Mesenchymal stem cell (in vitro differentiated cells and primary cell): ENCODE data around the gene ID3.

Source experiments
- DNase-seq: peaks from one replicate; pipeline ENCODE4 v3.0.0-alpha.2; 2013
- H2AFZ ChIP-seq: one replicate; pipeline ENCODE4 v1.6.1; 2013; ENCODE audit warnings: low read depth, mild to moderate bottlenecking, control low read depth, inconsistent platforms, low read length, moderate library complexity
- H2AK5ac ChIP-seq: 2 replicates; pipeline ENCODE4 v1.6.1; 2013; ENCODE audit warnings: low read length, moderate library complexity, mild to moderate bottlenecking, inconsistent platforms; ENCODE audit not compliant: severe bottlenecking
- H2BK120ac ChIP-seq: one replicate; pipeline ENCODE4 v1.6.1; 2013; ENCODE audit warnings: low read depth, mild to moderate bottlenecking, inconsistent platforms, low read length, moderate library complexity
- H2BK12ac ChIP-seq, 2 experiments: one replicate each; pipeline ENCODE4 v1.6.1; 2013; ENCODE audit warnings: inconsistent platforms in 2 of 2, low read length in 2 of 2, mild to moderate bottlenecking in 2 of 2, moderate library complexity in 2 of 2, control low read depth in 1 of 2
- H2BK15ac ChIP-seq: one replicate; pipeline ENCODE4 v1.6.1; 2013; ENCODE audit warnings: mild to moderate bottlenecking, low read depth, inconsistent platforms; ENCODE audit not compliant: poor library complexity, severe bottlenecking
- H2BK5ac ChIP-seq: 2 replicates; pipeline ENCODE4 v1.6.1; 2013; ENCODE audit warnings: low read depth, mild to moderate bottlenecking, low read length, control low read depth, inconsistent platforms; ENCODE audit not compliant: poor library complexity, severe bottlenecking
- H3K14ac ChIP-seq, 2 experiments: one replicate each; pipeline ENCODE4 v1.6.1; 2013; ENCODE audit warnings: inconsistent platforms in 2 of 2, low read length in 2 of 2, control low read depth in 1 of 2, mild to moderate bottlenecking in 1 of 2, moderate library complexity in 1 of 2
- H3K18ac ChIP-seq, 2 experiments: one replicate each; pipeline ENCODE4 v1.6.1; 2013; ENCODE audit warnings: inconsistent platforms in 2 of 2, low read length in 2 of 2, control low read depth in 1 of 2, low read depth in 1 of 2, mild to moderate bottlenecking in 1 of 2
- H3K23ac ChIP-seq, 2 experiments: one replicate each; pipeline ENCODE4 v1.6.1; 2013; ENCODE audit warnings: inconsistent platforms in 2 of 2, low read length in 2 of 2, mild to moderate bottlenecking in 2 of 2, moderate library complexity in 2 of 2, control low read depth in 1 of 2
- H3K27ac ChIP-seq: 2 replicates; pipeline ENCODE4 v1.5.1; 2013; ENCODE audit warnings: mild to moderate bottlenecking, moderate library complexity, low read length, control low read depth, inconsistent platforms; ENCODE audit not compliant: poor library complexity, severe bottlenecking
- H3K27me3 ChIP-seq, 2 experiments: 2 replicates each; pipeline versions ENCODE4 v1.6.1 to v1.7.0; 2013; ENCODE audit warnings: low read length in 2 of 2, mild to moderate bottlenecking in 2 of 2, moderate library complexity in 2 of 2, control low read depth in 1 of 2, inconsistent platforms in 1 of 2; ENCODE audit not compliant: control insufficient read depth in 1 of 2, insufficient read depth in 1 of 2
- H3K36me3 ChIP-seq, 2 experiments: 2 replicates each; pipeline versions ENCODE4 v1.6.1 to v1.7.0; 2013; ENCODE audit warnings: low read length in 2 of 2, control low read depth in 1 of 2, inconsistent platforms in 1 of 2, low read depth in 1 of 2, mild to moderate bottlenecking in 1 of 2; ENCODE audit not compliant: insufficient read depth in 2 of 2, control insufficient read depth in 1 of 2
- H3K4ac ChIP-seq, 2 experiments: one replicate each; pipeline ENCODE4 v1.6.1; 2013; ENCODE audit warnings: inconsistent platforms in 2 of 2, low read length in 2 of 2, mild to moderate bottlenecking in 2 of 2, moderate library complexity in 2 of 2, control low read depth in 1 of 2, low read depth in 1 of 2
- H3K4me1 ChIP-seq: 2 replicates; pipeline ENCODE4 v1.6.1; 2013; ENCODE audit warnings: low read depth, low read length, control low read depth; ENCODE audit not compliant: control insufficient read depth, insufficient read depth
- H3K4me2 ChIP-seq: 2 replicates; pipeline ENCODE4 v1.6.1; 2013; ENCODE audit warnings: low read length, mild to moderate bottlenecking, inconsistent platforms; ENCODE audit not compliant: poor library complexity, severe bottlenecking
- H3K4me3 ChIP-seq, 2 experiments: 2 replicates each; pipeline versions ENCODE4 v1.5.1 to v1.7.0; 2013; ENCODE audit warnings: low read length in 2 of 2, mild to moderate bottlenecking in 2 of 2, control low read depth in 1 of 2, low read depth in 1 of 2; ENCODE audit not compliant: insufficient read depth in 1 of 2
- H3K79me1 ChIP-seq: replicated peaks from 2 replicates; pipeline ENCODE4 v1.6.1; 2013; ENCODE audit warnings: mild to moderate bottlenecking, control low read depth, low read length, inconsistent platforms; ENCODE audit not compliant: poor library complexity, severe bottlenecking
- H3K9ac ChIP-seq: 2 replicates; pipeline ENCODE4 v1.7.0; 2013; ENCODE audit warnings: mild to moderate bottlenecking, low read length, moderate library complexity
- H3K9me3 ChIP-seq: 2 replicates; pipeline ENCODE4 v1.7.0; 2013; ENCODE audit warnings: mild to moderate bottlenecking, low read length; ENCODE audit not compliant: control insufficient read depth
- H4K8ac ChIP-seq: one replicate; pipeline ENCODE4 v1.6.1; 2013; ENCODE audit warnings: inconsistent platforms, mild to moderate bottlenecking, low read length, moderate library complexity
- H4K91ac ChIP-seq: one replicate; pipeline ENCODE4 v1.6.1; 2013; ENCODE audit warnings: mild to moderate bottlenecking, low read length, inconsistent platforms
- WGBS: methylation state at CpG from one replicate; pipeline ENCODE4 v1.1.7; 2013; ENCODE audit warnings: mixed read lengths; 5-methylcytosine and 5-hydroxymethylcytosine counted together

ID3 gene

DNA sequence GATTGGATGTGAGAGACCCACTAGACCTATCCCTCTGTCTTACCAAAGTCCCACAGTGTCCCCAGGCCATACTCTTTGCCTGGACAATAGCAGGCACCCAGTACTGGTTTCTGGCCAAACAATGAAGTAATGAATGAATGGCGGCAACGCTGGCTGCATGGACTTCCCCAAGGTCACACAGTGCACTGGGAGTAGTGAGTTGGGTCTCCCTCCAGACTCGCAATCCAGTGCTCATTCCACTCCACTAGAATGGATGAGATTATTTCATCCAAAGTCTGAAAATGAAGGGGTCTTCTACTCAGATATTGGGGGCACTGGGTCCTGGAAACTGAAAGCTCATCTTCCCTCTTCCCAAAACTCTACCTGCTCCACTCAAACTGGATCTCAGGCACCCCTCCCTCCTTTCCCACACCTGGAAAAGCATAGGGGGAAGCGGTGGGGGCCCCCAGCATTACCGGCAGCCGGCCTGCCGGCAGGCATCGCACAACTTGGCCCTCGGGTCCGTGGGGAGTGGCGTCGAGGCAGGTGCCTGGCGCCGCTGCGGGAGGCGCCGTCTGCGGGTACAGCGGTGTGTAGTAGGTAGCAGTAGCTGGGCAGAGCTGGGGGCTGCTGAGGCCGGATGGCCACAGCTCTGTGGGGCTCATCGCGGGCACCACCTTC is 29.1 kb downstream of the ID3 start:
- H3K18ac ChIP-seq, result no peak overlapping the region
- WGBS, result 45% methylated on average over 8 of the region's 22 CpGs
- H2BK12ac ChIP-seq, result no peak overlapping the region

DNA sequence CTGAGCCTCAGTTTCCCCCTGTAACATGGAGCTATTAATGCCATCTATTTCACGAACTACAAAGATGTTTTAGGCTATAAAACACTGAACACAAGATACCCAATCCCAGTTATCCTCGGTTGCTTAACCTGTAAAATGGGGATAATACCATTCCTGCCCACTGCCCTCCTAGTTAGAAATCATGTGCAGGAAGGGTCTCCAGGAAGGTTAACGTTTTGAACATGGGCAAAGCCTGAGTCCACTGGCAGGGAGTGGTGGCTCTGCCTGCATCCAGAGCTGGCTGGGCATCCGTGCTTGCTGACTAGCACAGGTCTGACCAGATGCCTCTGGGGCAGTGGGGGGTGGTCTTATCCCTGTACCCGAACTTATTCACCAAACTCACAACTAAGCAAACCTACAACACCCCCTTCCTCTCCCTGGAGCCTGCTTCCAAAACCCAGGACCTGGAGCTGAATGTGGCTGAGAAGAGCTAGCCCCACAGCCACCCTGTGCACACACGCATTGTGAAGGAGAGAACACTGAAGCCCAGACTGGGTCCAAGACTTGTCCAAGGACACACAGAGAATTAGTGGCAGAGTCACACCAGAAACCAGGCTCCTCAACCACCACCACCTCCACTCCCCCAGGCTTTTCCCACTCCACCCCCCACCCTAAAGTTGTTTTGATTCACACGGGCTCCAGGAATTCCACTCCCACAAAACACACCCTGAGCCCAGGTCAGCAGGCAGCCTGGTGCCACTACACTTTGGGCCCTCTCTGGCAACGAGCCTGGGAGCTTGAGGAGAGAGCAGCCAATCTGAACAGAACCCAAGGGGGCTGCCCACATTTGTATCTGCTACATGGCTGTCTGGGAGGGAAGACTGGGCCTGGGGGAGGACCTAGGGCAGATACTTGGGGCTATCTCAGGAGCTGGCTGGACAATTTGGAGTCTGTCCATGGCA is 29.9 kb downstream of the ID3 start:
- no peak overlapping the region for H3K27ac ChIP-seq
- no peak overlapping the region for H2AFZ ChIP-seq
- DNase-seq, result no peak
- no peaks in the 10 kb centered on the region for H3K36me3 ChIP-seq
- no peak overlapping the region for H3K4ac ChIP-seq
- H2BK5ac ChIP-seq, result no peak overlapping the region
- 74% methylated on average over 8 of the region's 8 CpGs for WGBS
- H3K14ac ChIP-seq, result no peak overlapping the region
- peaks cover 6 to 10% of the 10 kb centered on the region in 2 experiments for H3K27me3 ChIP-seq
- no peak overlapping the region for H3K23ac ChIP-seq
- peaks cover 5% of the 10 kb centered on the region for H3K79me1 ChIP-seq
- H3K9ac ChIP-seq, result no peak overlapping the region
- H4K91ac ChIP-seq, result no peak overlapping the region
- no peak overlapping the region for H2BK15ac ChIP-seq
- H4K8ac ChIP-seq, result no peak overlapping the region
- no peak overlapping the region for H2AK5ac ChIP-seq
- no peak overlapping the region for H3K18ac ChIP-seq
- peaks cover 17% of the 10 kb centered on the region for H3K4me1 ChIP-seq
- H2BK120ac ChIP-seq, result no peak overlapping the region
- no peak overlapping the region for H3K4me2 ChIP-seq
- H2BK12ac ChIP-seq, result no peak overlapping the region
- no peaks in the 10 kb centered on the region for H3K9me3 ChIP-seq
- peak overlapping the region in 1 of 2 experiments; percentile 74 for H3K4me3 ChIP-seq

More for the DNA sequence above, 29.1 kb downstream of the ID3 start:
- H3K27me3 ChIP-seq, result peaks cover 6 to 10% of the 10 kb centered on the region in 2 experiments
- H3K4me2 ChIP-seq, result peak overlapping the region; percentile 98
- no peak overlapping the region for H3K27ac ChIP-seq
- H2BK15ac ChIP-seq, result no peak overlapping the region
- H3K9me3 ChIP-seq, result no peaks in the 10 kb centered on the region
- H3K9ac ChIP-seq, result no peak overlapping the region
- no peak for DNase-seq
- H3K4me3 ChIP-seq, result peak overlapping the region; percentile 53 to 74
- peaks cover 16% of the 10 kb centered on the region for H3K4me1 ChIP-seq
- H2AFZ ChIP-seq, result peak overlapping the region; percentile 73
- H2AK5ac ChIP-seq, result no peak overlapping the region
- H3K4ac ChIP-seq, result no peak overlapping the region
- H2BK120ac ChIP-seq, result no peak overlapping the region
- no peak overlapping the region for H4K91ac ChIP-seq
- H3K36me3 ChIP-seq, result no peaks in the 10 kb centered on the region
- peaks cover 5% of the 10 kb centered on the region for H3K79me1 ChIP-seq
- H2BK5ac ChIP-seq, result no peak overlapping the region
- no peak overlapping the region for H4K8ac ChIP-seq
- H3K14ac ChIP-seq, result peak overlapping the region in 1 of 2 experiments; percentile 51
- H3K23ac ChIP-seq, result no peak overlapping the region

DNA sequence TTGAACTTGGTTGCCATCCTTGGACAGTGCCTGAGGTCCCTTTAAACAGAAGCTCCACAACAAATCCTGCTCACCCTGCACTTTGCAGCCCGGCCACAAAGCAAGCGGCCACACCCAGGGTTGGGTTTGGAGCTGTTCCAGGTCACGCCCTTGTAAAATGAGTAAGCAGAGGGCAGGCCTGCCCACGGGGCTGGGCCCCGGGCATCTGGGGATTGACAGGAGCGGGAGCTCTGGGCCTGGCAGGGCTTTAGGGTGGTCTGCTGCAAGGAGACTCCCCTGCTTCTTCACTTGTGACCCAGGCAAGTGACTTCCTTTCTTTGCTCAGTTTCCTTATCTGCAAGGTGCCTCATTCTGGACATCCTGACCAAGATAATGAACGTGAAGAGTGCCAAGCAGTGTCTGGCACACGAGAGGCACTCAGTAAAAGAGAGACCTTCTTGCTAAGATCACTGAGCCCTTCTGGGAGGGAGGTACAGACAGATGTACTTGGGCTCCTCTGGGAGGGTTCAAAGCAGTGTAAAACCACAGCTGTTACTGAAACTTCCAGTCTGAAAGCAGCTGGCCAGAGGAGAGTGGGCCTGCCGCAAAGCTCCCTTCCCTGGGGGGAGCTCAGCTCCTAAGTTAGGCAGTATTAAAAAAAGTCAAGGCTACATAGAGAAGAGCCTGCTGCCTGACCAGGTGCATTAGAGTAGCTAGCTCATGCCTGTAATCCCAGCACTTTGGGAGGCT is 30.9 kb downstream of the ID3 start:
- Histone ChIP-seq H2AFZ (no peak overlapping the region), H3K4me1 (peaks cover 17% of the 10 kb centered on the region), H3K9me3 (no peaks in the 10 kb centered on the region), H3K4me3 (peak overlapping the region in 1 of 2 experiments; percentile 39), H3K4me2 (no peak overlapping the region), H3K4ac (no peak overlapping the region), H2BK120ac (no peak overlapping the region), H4K91ac (no peak overlapping the region), H2BK15ac (no peak overlapping the region), H2BK12ac (peak overlapping the region in 1 of 2 experiments; percentile 29), H3K9ac (peak overlapping the region; percentile 53), H3K18ac (no peak overlapping the region), H2BK5ac (no peak overlapping the region), H3K23ac (no peak overlapping the region), H4K8ac (no peak overlapping the region), H3K36me3 (no peaks in the 10 kb centered on the region), H2AK5ac (no peak overlapping the region), H3K14ac (no peak overlapping the region), H3K27ac (no peak overlapping the region), H3K27me3 (peaks cover 6 to 10% of the 10 kb centered on the region in 2 experiments), H3K79me1 (peaks cover 5% of the 10 kb centered on the region)
- 18% methylated on average over 9 of the region's 9 CpGs for WGBS
- DNase-seq, result peak; percentile 68
